Lower leg skin (tissue), 4 donors: ENCODE results near the gene C3orf18. TPM values are rescaled to one million over a fixed set of nuclear protein-coding genes. Genes with fewer than 3 reads are reported as not detected.

ENCODE experiments used
- DNase-seq, 2 donors: peaks; one replicate each; pipeline ENCODE4 v3.0.0-alpha.2; 2019; ENCODE audit warnings: low spot score in 2 of 2
- H3K4me3 ChIP-seq: fragments of 200-600 bp; sonication (generic); 2 replicates; pipeline ENCODE4 v1.5.1; 2017; ENCODE audit warnings: mild to moderate bottlenecking, low read depth; ENCODE audit not compliant: poor library complexity, severe bottlenecking
- POLR2A ChIP-seq, 2 donors: fragments of 450-650 bp; IDR thresholded peaks; one replicate each; pipeline ENCODE4 v1.6.1; 2016 to 2017; ENCODE audit warnings: antibody characterized with exemption in 2 of 2, mild to moderate bottlenecking in 1 of 2, moderate library complexity in 1 of 2
- WGBS, 2 donors: methylation state at CpG; one replicate each; pipeline ENCODE4 v1.1.5; 2018; 5-methylcytosine and 5-hydroxymethylcytosine counted together
- intact Hi-C: fragments of 100-400 bp; cut with DNase I; formaldehyde crosslinking; loops from one replicate; pipeline ENCODE4 v1.15.0; 2023; ENCODE audit warnings: low total_unique reads
- total RNA-seq, 4 donors: library from RNA; depleted of rRNA; stranded (reverse); fragments of >200 nt; gene quantifications; one replicate each; pipeline ENCODE4 v1.1.0, GENCODE V29; 2016
- TF ChIP-seq, protein P1 (sequence below), 3 donors: fragments of 450-650 bp; IDR thresholded peaks; one replicate each; pipeline ENCODE4 v1.5.1; 2016; ENCODE audit warnings: antibody characterized with exemption in 3 of 3, mild to moderate bottlenecking in 3 of 3, moderate library complexity in 2 of 3

C3orf18 gene
- total RNA-seq, 4 donors from 2014 or later: 0.27 to 3.9 (median 2.0) TPM

DNA sequence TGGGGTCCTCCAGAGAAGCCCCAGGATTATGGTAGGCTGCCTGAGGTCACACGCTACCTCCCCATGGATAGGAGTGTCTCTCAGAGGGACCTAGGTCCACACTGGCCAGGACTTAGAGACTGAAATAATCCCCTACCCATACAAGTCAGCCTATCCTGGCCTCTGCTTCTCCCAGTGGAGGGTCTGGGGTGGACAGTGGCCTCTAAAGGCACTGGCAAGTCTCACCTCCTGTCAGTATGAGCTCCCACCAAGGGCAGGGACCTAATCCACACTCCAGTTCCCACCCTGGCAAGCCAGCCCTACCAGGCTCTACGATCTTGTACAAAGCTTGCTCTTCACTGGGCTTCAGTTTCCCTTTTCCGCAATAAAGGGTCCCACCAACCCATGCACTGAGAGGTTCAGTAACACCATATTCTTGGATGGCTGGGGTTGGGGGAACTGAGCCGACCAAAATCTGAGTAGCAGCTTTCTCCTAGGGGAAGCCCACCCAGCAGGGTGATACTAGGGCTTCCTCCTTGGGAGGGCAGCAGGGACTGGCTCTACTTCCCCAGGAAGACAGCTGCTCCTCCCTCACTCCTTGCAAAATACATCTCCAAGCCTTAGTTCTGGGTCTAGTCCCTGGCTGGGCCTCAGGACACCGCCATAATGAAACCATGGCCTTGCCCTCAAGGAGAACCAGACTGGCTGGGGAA, 41.7 kb upstream of the C3orf18 start:
- intact Hi-C loops: no loop called here
- no peak for TF ChIP-seq POLR2A (IDR thresholded peaks at IDR 0.05)
- TF ChIP-seq, protein P1, sequence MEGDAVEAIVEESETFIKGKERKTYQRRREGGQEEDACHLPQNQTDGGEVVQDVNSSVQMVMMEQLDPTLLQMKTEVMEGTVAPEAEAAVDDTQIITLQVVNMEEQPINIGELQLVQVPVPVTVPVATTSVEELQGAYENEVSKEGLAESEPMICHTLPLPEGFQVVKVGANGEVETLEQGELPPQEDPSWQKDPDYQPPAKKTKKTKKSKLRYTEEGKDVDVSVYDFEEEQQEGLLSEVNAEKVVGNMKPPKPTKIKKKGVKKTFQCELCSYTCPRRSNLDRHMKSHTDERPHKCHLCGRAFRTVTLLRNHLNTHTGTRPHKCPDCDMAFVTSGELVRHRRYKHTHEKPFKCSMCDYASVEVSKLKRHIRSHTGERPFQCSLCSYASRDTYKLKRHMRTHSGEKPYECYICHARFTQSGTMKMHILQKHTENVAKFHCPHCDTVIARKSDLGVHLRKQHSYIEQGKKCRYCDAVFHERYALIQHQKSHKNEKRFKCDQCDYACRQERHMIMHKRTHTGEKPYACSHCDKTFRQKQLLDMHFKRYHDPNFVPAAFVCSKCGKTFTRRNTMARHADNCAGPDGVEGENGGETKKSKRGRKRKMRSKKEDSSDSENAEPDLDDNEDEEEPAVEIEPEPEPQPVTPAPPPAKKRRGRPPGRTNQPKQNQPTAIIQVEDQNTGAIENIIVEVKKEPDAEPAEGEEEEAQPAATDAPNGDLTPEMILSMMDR (IDR thresholded peaks at IDR 0.05): no peak
- whole genome bisulfite sequencing, 2 donors: 77 to 91% methylated on average over 5 of the region's 5 CpGs
- no peak for DNase-seq
- H3K4me3 ChIP-seq: no peak overlapping the region

DNA sequence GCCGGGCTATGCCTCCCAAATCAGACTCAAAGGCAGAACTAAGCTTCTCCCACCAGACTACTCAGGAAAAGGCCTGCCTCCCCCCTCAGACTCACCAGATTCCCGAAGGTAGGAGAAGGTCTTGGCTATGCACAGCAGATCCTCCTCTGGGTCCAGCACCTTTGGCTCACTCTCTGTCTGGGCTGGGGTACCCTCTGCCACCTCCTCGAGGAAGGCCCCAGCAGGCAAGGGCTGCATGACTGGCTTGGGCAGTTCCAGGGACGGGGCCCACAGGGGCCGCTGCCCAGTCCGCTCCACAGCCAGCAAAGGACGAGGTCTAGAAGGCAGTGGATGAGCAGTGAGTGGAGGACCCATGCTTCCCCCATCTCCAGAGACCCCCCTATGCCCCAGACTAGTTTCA, 40.7 kb upstream of the C3orf18 start:
- 74 to 92% methylated on average over 4 to 6 of the region's 7 CpGs for WGBS, 2 donors
- TF ChIP-seq, protein P1 (IDR thresholded peaks at IDR 0.05): no peak
- no peak for TF ChIP-seq POLR2A (IDR thresholded peaks at IDR 0.05)
- no peak overlapping the region for H3K4me3 ChIP-seq
- intact Hi-C loops: no loop called here
- DNase-seq: no peak

DNA sequence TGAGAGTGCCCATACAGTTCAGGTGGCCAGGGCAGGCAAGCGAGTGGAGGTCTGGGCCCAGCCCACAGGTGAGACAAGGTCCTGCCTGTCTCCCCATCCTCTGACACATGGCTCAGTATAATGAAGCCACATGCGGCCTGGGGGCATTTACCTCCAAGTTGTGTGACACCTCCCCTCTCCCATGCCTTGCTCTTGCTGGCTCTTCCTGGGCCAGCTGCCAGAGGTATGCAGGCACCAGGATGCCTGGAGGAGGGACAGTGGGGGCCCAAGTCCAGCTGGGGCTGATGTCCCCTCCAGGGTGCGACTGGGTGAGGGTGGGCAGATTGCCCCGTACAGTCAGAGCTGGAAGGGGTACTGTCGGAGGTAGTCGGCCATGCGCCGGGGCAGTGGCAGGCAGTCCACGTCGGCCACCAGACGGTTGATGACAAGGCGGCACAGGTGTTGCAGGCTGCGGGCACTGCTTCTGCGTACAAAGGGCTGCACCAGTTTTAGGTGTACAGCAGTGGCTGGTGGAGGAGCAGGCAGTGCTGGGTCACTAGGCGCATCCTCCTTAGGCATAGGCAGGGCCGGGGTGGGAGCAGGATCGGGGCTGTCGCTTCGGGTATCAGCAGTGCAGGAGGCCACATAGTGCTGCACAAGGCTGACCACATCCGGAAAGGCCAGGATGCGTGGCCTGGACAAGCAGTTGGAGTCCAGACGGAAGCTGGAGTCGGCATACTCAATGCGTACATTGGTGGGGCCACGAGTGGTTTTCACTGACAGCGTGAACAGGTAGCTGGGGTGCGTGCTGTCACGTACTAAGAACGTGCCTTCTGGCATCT, 39.9 kb upstream of the C3orf18 start:
- no peak for TF ChIP-seq POLR2A (IDR thresholded peaks at IDR 0.05)
- TF ChIP-seq, protein P1 (IDR thresholded peaks at IDR 0.05): no peak
- WGBS, 2 donors: 78 to 85% methylated on average over 26 to 29 of the region's 29 CpGs
- no peak overlapping the region for H3K4me3 ChIP-seq
- no peak for DNase-seq
- intact Hi-C loops: no loop called here

DNA sequence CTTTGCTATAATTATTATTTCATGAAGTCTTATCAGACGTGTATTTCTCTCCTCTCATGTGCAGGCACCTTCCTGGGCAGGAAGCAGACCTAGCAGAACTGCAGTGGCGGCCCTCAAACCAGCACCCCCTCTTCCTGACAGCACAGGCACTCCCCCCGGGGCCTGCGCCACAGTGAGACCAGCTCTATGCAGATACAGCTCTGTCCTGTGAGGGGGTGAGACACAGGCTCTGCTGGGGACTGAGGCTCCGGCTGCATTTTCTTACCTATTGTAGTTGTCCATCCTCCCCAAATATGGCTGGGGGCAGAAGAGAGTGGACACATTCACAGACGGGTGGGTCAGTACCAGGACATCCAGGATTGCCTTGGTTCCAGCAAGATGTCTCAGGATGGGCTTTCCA, 39.0 kb upstream of the C3orf18 start:
- no peak for TF ChIP-seq POLR2A (IDR thresholded peaks at IDR 0.05)
- TF ChIP-seq, protein P1 (IDR thresholded peaks at IDR 0.05): no peak
- intact Hi-C loops: no loop called here
- H3K4me3 ChIP-seq: no peak overlapping the region
- DNase-seq: no peak
- WGBS, 2 donors: 66 to 77% methylated on average over 6 of the region's 6 CpGs

DNA sequence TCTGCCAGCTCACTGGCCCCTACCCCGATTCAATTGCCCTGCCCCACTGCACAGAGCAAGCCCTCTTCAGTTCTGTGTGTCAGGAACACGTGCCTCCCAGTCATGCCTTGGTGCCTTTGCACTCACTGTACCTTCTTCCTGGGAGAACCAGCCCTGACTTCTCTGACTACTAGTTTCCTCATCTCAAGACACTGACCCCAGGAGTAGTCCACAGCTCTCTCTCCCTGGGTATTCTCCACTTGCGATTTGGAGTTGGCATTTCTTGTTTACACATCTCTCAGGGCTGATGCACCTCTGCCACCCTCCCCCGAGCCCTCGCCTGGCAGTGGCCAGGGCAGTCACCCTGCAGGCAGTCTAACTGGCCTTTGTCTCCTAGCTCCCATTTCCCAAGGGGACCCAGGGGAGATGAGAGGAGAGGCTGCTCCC, 38.4 kb upstream of the C3orf18 start:
- 61 to 66% methylated on average over 5 of the region's 5 CpGs for WGBS, 2 donors
- intact Hi-C loops: no loop called here

More for the DNA sequence above, 38.4 kb upstream of the C3orf18 start:
- DNase-seq: no peak
- no peak overlapping the region for H3K4me3 ChIP-seq
- TF ChIP-seq, protein P1 (IDR thresholded peaks at IDR 0.05): no peak
- TF ChIP-seq POLR2A (IDR thresholded peaks at IDR 0.05): no peak
